Left ventricle myocardium inferior (tissue), 1 donor: ENCODE data around the gene HDAC2. TPM values are rescaled to one million over a fixed set of nuclear protein-coding genes. Genes with fewer than 3 reads are reported as not detected.
"Not testable (repeated sequence)": the region's sequence is repeated elsewhere in the genome, so short reads cannot be mapped to it uniquely, and the experiment has no call there.

Source experiments
- DNase-seq: peaks from one replicate; pipeline ENCODE4 v3.0.0-alpha.2; 2020
- H3K27ac ChIP-seq: fragments of 200-600 bp; replicated peaks from 2 replicates; pipeline ENCODE4 v1.8.0; 2021
- H3K27me3 ChIP-seq: fragments of 200-600 bp; 2 replicates; pipeline ENCODE4 v1.8.0; 2021; ENCODE audit warnings: low read depth
- H3K36me3 ChIP-seq: fragments of 200-600 bp; 2 replicates; pipeline ENCODE4 v1.8.0; 2021
- H3K4me1 ChIP-seq: fragments of 200-600 bp; 2 replicates; pipeline ENCODE4 v1.8.0; 2021
- H3K4me3 ChIP-seq: fragments of 200-600 bp; 2 replicates; pipeline ENCODE4 v1.8.0; 2021; ENCODE audit warnings: mild to moderate bottlenecking, moderate library complexity
- H3K9me3 ChIP-seq: fragments of 200-600 bp; replicated peaks from 2 replicates; pipeline ENCODE4 v1.8.0; 2021
- CTCF ChIP-seq: fragments of 200-600 bp; IDR thresholded peaks from 2 replicates; pipeline ENCODE4 v1.8.0; 2021; ENCODE audit warnings: antibody characterized with exemption, mild to moderate bottlenecking, borderline replicate concordance
- intact Hi-C: fragments of 100-400 bp; cut with micrococcal nuclease; formaldehyde crosslinking; loops from one replicate; pipeline ENCODE4 v1.11.0; 2022
- total RNA-seq: library from RNA; stranded (reverse); fragmentation: NEBNext Ultra II Directional; extraction: Animal tissue kit (Norgen Biotek cat#: 25700); gene quantifications from one replicate; pipeline ENCODE4 v1.2.1, GENCODE V29; 2021
- donor health status: DM: no; HTN: yes; CAD: no; lungs with severe emphysema.

HDAC2 gene
- total RNA-seq, 1 donor from 2014 or later, result 44.3 TPM

GRCh38 chr6:113997116-113997515, 26.2 kb upstream of the HDAC2 start:
- Histone ChIP-seq H3K9me3 (no peaks in the 10 kb centered on the region), H3K27ac (peak overlapping the region; percentile 9), H3K36me3 (no peaks in the 10 kb centered on the region), H3K27me3 (no peaks in the 10 kb centered on the region), H3K4me3 (no peak overlapping the region), H3K4me1 (peaks cover 32% of the 10 kb centered on the region)
- no peak for TF ChIP-seq CTCF
- intact Hi-C loops, result no loop called here
- no peak for DNase-seq

GRCh38 chr6:113995634-113996033, 24.7 kb upstream of the HDAC2 start:
- Histone ChIP-seq H3K9me3 (peaks cover under 1% of the 10 kb centered on the region), H3K27ac (peak overlapping the region; percentile 21), H3K4me1 (peaks cover 32% of the 10 kb centered on the region), H3K4me3 (no peak overlapping the region), H3K36me3 (no peaks in the 10 kb centered on the region), H3K27me3 (no peaks in the 10 kb centered on the region)
- peak; percentile 32 for DNase-seq
- no peak for TF ChIP-seq CTCF
- intact Hi-C loops, result no loop called here

- TF ChIP-seq CTCF, result peak; percentile 54
- H3K36me3 ChIP-seq, result no peaks in the 10 kb centered on the region
- no peak for DNase-seq
- no peaks in the 10 kb centered on the region for H3K27me3 ChIP-seq
- H3K4me1 ChIP-seq, result peaks cover 32% of the 10 kb centered on the region
- intact Hi-C loops, result no loop called here
- H3K9me3 ChIP-seq, result peaks cover 3% of the 10 kb centered on the region
- H3K4me3 ChIP-seq, result no peak overlapping the region
- peak overlapping the region; percentile 21 for H3K27ac ChIP-seq
Observed at GRCh38 chr6:113994934-113995342, 24.0 kb upstream of the HDAC2 start.

- no peaks in the 10 kb centered on the region for H3K27me3 ChIP-seq
- H3K27ac ChIP-seq, result no peak overlapping the region
- TF ChIP-seq CTCF, result no peak
- peaks cover under 1% of the 10 kb centered on the region for H3K4me1 ChIP-seq
- no peaks in the 10 kb centered on the region for H3K36me3 ChIP-seq
- H3K9me3 ChIP-seq, result peaks cover 3% of the 10 kb centered on the region
- DNase-seq, result no peak
- H3K4me3 ChIP-seq, result no peak overlapping the region
- intact Hi-C loops, result loop anchor here (10.0 kb wide), 1 partner anchor 115 kb away; no protein-coding TSS in a partner anchor
Observed at GRCh38 chr6:113989675-113990074, 18.7 kb upstream of the HDAC2 start.

GRCh38 chr6:113982675-113983074, 11.7 kb upstream of the HDAC2 start:
- not testable (repeated sequence) for H3K27ac ChIP-seq, H3K4me3 ChIP-seq, H3K27me3 ChIP-seq, H3K9me3 ChIP-seq, DNase-seq, H3K4me1 ChIP-seq, H3K36me3 ChIP-seq
- intact Hi-C loops, result loop anchor here (10.0 kb wide), 1 partner anchor 122 kb away; no protein-coding TSS in a partner anchor

GRCh38 chr6:113982055-113982550, 11.2 kb upstream of the HDAC2 start:
- Histone ChIP-seq H3K36me3 (no peaks in the 10 kb centered on the region), H3K27me3 (no peaks in the 10 kb centered on the region), H3K4me3 (no peak overlapping the region), H3K27ac (no peak overlapping the region), H3K9me3 (no peaks in the 10 kb centered on the region), H3K4me1 (no peaks in the 10 kb centered on the region)
- DNase-seq, result no peak
- no peak for TF ChIP-seq CTCF
- intact Hi-C loops, result loop anchor here (10.0 kb wide), 1 partner anchor 123 kb away; no protein-coding TSS in a partner anchor
